ENCODE data around the gene IPO7.

Gene IPO7

GRCh38 chr11:9490376-9490775, 105.9 kb downstream of the IPO7 start:
- no peak for DNase-seq (ENCODE audit: low read depth)

- DNase-seq (ENCODE audit: low read depth) = no peak
Measured at GRCh38 chr11:9493492-9493891, 109.0 kb downstream of the IPO7 start.

- DNase-seq (ENCODE audit: low read depth) = no peak
Measured at GRCh38 chr11:9494316-9494715, 109.9 kb downstream of the IPO7 start.

GRCh38 chr11:9495803-9496514, 111.5 kb downstream of the IPO7 start:
- DNase-seq (ENCODE audit: low read depth) = no peak
